Measurements from ENCODE around the gene UBE2H.

Gene UBE2H

DNA sequence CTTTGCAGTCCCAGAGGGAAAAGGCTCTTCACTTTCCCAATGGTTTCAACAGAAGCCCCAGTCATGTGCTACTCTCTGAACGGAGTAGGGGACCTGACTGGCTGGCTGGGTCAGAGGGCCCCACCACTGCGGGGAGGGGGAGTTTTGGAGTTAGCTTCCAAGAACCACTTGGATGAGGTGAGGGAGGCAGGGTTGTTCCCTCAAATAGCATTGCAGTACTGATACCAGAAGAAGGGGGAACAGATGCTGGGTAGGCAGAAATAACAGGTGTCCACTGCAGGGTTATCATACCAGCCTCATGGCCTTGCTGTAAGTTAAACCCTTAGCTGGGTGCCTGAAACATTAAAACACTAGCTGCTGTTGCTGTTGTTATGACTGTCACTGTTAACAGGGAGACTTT, 131.3 kb downstream of the UBE2H start (continued):
- TF ChIP-seq HIC1 (tag by site-specific recombination; IDR thresholded peaks at IDR 0.05) (no peak), ZNF449 (tag by site-specific recombination; IDR thresholded peaks at IDR 0.05) (no peak), ZNF133 (tag by site-specific recombination; IDR thresholded peaks at IDR 0.05) (no peak), MZF1 (tag by site-specific recombination; IDR thresholded peaks at IDR 0.05; ENCODE audit: borderline replicate concordance) (no peak)

DNA sequence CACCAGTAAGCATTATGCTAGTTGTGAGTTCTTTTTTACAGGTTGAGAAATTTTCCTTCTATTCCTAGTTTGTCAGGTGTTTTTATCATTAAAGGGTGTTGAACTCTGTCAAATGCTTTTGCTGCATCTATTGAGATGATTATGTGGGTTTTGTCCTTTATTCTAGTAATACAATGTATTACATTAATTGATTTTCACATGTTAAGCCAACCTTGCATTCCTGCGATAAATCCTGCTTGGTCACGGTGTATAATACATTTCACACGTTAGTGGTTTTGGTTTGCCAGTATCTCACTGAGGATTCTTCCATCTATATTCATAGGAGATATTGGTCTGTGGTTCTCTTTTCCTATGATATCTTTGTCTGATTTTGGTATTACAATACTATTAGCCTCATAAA, 136.0 kb downstream of the UBE2H start:
- no peaks in the 10 kb centered on the region for H3K36me3 ChIP-seq (ENCODE audit: control insufficient read depth in 2 of 2, insufficient read depth in 1 of 2, low read length in 2 of 2)
- ChIA-PET CTCF (no interaction called here), POLR2A (no interaction called here)
- H3K4me1 ChIP-seq (ENCODE audit: control insufficient read depth, insufficient read depth, low read length) = no peaks in the 10 kb centered on the region
- H3K4me3 ChIP-seq (ENCODE audit: low read depth, low read length) = no peak overlapping the region
- TF ChIP-seq ZNF843 (tag by site-specific recombination; IDR thresholded peaks at IDR 0.05) = no peak
- no peak for TF ChIP-seq WT1 (tag by site-specific recombination; IDR thresholded peaks at IDR 0.05)
- TF ChIP-seq ZNF341 (tag by site-specific recombination; IDR thresholded peaks at IDR 0.05; ENCODE audit: low read depth) = no peak
- TF ChIP-seq, protein P1, sequence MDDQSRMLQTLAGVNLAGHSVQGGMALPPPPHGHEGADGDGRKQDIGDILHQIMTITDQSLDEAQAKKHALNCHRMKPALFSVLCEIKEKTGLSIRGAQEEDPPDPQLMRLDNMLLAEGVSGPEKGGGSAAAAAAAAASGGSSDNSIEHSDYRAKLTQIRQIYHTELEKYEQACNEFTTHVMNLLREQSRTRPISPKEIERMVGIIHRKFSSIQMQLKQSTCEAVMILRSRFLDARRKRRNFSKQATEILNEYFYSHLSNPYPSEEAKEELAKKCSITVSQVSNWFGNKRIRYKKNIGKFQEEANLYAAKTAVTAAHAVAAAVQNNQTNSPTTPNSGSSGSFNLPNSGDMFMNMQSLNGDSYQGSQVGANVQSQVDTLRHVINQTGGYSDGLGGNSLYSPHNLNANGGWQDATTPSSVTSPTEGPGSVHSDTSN (CRISPR knock-in tag; IDR thresholded peaks at IDR 0.05) = no peak
- no peak for TF ChIP-seq KLF1 (tag by site-specific recombination; IDR thresholded peaks at IDR 0.05)
- TF ChIP-seq, protein P2, sequence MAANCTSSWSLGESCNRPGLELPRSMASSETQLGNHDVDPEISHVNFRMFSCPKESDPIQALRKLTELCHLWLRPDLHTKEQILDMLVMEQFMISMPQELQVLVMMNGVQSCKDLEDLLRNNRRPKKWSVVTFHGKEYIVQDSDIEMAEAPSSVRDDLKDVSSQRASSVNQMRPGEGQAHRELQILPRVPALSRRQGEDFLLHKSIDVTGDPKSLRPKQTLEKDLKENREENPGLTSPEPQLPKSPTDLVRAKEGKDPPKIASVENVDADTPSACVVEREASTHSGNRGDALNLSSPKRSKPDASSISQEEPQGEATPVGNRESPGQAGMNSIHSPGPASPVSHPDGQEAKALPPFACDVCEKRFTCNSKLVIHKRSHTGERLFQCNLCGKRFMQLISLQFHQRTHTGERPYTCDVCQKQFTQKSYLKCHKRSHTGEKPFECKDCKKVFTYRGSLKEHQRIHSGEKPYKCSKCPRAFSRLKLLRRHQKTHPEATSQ (tag by site-specific recombination; IDR thresholded peaks at IDR 0.05) = no peak
- no peak for TF ChIP-seq TRIM28 (IDR thresholded peaks at IDR 0.05; ENCODE audit: borderline replicate concordance, low read length)
- no peak for TF ChIP-seq ZNF423 (tag by site-specific recombination; IDR thresholded peaks at IDR 0.05)
- no peak for TF ChIP-seq ZNF623 (tag by site-specific recombination; IDR thresholded peaks at IDR 0.05)
- TF ChIP-seq, protein P3, sequence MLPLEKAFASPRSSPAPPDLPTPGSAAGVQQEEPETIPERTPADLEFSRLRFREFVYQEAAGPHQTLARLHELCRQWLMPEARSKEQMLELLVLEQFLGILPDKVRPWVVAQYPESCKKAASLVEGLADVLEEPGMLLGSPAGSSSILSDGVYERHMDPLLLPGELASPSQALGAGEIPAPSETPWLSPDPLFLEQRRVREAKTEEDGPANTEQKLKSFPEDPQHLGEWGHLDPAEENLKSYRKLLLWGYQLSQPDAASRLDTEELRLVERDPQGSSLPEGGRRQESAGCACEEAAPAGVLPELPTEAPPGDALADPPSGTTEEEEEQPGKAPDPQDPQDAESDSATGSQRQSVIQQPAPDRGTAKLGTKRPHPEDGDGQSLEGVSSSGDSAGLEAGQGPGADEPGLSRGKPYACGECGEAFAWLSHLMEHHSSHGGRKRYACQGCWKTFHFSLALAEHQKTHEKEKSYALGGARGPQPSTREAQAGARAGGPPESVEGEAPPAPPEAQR (tag by site-specific recombination; IDR thresholded peaks at IDR 0.05) = no peak
- no peak for TF ChIP-seq ZNF184 (tag by site-specific recombination; IDR thresholded peaks at IDR 0.05)
- no peak for TF ChIP-seq ZNF488 (tag by site-specific recombination; IDR thresholded peaks at IDR 0.05)
- no peak for TF ChIP-seq ZNF610 (tag by site-specific recombination; IDR thresholded peaks at IDR 0.05; ENCODE audit: borderline replicate concordance)
- no peak for TF ChIP-seq ZNF138 (tag by site-specific recombination; IDR thresholded peaks at IDR 0.05; ENCODE audit: borderline replicate concordance)
- H3K27ac ChIP-seq (ENCODE audit: extremely low read depth, low read depth, low read length) = no peak overlapping the region
- H3K9me3 ChIP-seq (ENCODE audit: control insufficient read depth, insufficient read depth, low read depth, low read length) = no peaks in the 10 kb centered on the region

Measured in HEK293 (cell line).